CD4-positive, alpha-beta T cell treated with Interleukin-10 for 1 hour (primary cell): ENCODE measurements around the gene CNGA3.
"Not testable (repeated sequence)": the region's sequence is repeated elsewhere in the genome, so short reads cannot be mapped to it uniquely, and the experiment has no call there.

Experiments
- DNase-seq: peaks from one replicate; pipeline ENCODE4 v3.0.0-alpha.2; 2020

CNGA3 gene

DNA sequence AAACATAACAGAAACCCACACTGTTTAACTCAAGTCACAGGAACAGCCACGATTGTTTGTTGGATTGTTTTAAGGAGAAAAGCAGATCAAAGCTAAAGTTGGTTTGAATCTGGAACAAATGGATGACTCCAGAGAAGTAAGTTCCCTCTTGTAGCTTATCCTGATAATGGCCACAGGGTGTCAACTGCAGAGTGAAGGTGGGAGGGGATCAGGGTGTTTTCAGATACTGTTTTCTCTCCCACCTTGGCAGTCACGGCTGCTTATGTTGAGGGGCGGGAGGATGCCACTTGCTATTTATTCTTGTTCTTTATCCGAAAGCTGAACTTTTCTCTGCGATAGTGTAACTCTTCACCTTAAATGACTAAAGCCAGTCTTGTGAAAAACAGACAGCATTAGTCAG lies 61.9 kb downstream of the CNGA3 start:
- DNase-seq, result no peak

DNA sequence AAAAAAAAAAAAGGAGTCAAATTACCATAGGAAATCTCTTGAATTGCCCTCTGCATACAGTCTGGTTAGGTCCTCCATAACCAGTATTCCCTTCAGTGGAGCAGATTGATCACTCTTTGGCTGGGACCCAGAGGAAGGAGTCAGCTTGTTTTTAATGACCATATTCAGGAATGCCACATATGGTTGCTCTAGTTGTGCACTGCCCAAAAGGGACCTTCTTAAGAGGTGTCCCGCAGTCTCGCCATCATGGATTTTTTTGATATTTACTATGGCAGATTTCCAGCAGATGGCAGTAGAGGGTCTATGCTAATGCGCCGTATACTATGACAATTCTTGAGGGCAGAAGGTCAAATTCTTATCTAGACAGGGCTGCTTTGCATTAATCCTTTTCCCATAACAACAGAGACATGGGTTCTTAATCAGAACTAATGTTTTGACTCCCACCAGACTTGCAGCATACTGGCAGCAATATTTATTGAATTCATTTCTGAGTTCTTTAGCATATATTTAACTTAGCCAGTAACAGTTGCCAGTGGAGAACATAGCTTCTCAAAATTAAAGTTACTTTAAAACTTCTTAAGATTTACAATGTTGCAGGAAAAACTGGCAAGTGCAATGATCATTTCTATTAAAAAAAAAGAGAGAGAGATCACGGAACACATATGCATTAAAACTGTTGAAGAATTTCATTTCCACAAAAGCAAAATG lies 66.6 kb downstream of the CNGA3 start:
- peak; percentile 84 for DNase-seq

DNA sequence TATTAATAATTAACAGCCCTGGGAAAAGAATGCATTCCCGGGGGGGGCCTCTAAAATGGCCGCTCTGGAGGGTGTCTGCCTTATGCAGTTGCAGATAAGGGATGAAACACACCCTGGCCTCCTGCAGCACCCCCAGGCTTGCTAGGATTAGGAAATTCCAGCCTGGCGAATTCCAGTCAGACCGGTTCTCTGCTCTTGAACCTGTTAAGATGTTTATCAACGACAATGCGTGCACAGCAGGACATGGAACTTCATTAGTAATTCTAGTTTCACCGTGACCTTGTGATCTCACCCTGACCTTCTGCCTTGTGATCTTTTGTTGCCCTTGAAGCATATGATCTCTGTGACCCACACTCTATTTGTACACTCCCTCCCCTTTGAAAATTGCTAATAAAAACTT lies 68.0 kb downstream of the CNGA3 start:
- DNase-seq, result not testable (repeated sequence)

DNA sequence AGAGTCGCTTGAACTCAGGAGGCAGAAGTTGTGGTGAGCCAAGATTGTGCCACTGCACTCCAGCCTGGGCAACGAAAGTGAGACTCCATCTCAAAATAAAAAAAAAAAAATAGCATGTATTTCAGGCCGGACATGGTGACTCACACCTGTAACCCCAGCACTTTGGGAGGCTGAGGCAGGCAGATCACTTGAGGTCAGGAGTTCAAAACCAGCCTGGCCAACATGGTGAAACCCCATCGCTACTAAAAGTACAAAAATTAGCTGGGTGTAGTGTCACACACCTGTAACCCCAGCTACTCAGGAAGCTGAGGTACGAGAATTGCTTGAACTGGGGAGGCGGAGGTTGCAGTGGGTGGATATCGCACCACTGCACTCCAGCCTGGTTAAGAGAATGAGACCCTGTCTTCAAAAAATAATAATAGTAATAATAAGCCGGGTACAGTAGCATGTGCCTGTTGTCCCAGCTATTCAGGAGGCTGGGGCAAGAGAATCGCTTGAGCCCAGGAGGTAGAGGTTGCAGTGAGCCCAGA lies 69.5 kb downstream of the CNGA3 start:
- DNase-seq, result not testable (repeated sequence)

DNA sequence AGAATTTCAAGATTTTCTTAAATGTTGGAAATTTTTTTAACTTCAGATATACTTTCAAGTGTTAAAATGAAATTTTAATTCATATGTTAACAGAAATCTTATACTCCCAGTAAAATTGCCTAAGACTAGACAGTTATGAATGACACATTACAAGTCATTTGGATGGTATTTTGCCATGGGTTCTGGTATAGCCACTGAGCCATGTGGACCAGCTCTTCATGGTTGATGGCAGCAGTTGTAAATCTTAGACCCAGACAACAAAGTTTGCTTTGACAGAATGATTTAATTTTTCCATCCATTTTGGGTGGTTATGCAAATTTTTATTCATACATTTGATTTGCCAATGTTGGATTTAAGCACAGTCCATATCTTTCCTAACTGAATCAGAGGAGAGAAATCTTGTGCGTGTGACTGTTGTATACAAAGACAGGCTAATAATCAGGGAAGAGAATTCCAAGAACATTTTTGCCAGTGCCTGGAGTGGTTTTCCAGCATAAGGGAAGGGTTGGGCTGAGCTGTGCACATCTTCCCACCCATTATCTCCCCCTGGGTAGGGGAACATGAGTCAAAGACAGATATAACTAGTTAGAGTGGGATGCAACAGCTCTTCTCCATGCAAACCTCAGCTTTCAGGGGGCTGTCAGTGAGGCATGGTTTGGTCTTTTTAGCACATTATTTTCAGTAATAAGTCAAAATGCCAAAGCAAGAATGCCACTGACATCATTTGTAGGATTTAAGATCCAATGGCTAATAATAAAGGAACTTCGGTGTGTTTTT lies 70.3 kb downstream of the CNGA3 start:
- DNase-seq, result no peak

DNA sequence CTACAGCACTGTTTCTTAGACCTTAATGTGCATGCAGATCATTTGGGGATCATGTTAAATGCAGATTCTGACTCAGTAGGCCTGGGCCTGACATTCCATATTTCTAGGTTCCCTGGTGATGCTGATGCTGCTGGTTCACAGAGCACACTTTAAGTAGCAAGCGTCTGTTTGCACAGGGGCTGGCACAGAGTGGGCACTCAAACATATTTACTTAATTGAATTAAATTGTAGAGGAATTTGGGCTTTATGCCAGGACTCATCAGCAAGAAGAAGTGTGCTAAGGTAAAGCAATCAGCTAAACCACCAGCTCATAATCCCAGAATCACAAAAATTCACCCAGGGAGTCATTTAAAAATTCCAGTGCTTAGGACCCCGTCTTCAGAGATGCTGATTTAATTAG lies 73.3 kb downstream of the CNGA3 start:
- no peak for DNase-seq

DNA sequence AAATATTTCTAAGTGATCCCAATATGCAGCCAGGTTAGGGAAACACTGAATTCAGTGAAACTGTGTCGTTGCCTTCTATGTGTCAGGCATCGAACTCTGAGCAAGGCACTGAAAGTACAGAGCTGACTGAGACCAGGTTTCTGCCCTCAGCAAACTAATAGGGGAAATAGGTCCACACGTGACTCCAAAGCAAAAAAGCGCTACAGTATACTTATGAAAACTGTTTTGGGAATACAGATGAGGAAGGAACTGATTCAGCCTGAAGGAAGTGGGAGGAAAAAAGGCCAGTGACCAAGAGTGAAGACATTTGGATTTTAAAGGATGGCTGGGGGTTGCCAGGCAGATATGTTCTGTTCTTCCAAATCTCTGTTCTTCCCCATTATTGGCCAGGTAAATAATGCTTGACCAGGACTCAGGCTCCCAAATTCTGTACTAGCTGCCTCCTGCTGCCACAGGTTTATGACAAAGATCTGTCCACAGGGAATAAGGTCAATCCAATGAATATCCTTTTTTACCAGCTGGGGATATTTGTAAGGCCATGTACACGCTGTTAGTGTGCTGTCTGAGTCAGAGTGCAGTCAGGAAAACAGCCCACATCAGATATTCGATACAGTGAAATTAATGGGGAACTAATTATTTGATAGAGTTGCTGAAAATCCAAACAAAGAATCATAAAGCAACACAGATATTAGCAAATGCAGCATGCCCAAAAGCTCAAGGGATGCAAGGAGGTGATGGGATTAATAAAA lies 73.9 kb downstream of the CNGA3 start:
- DNase-seq, result no peak

DNA sequence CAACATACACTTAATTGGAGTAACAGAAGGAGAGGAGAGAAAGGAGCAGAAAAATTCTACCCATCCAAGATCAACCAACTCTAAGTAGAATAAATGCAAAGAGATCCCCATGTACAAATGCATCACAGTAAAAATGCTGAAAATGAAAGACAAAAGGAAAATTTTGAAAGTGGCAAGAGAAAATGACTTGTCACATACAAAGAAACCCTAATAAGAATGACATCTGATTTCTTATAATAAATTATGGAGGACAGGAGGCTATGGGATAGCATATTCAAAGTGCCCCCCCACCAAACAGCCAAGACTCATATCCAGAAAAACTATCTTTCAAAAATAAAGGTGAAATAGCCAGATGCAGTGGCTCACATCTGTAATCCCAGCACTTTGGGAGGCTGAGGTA lies 76.2 kb downstream of the CNGA3 start:
- no peak for DNase-seq

DNA sequence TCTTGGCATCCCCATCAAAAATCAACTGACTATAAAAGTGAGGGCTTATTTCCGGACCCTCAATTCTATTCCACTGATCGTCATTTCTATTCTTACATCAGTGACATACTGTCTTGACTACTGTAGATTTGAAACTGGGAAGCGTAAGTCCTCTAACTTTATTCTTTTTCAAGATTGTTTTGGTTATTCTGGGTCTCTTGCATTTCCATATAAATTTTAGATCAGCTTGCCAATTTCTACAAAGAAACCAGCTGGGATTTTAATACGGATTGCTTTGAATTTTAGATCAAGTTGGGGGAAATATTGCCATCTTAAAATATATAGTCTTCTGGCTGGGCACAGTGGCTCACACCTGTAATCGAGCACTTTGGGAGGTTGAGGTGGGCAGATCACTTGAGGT lies 80.5 kb downstream of the CNGA3 start:
- no peak for DNase-seq

DNA sequence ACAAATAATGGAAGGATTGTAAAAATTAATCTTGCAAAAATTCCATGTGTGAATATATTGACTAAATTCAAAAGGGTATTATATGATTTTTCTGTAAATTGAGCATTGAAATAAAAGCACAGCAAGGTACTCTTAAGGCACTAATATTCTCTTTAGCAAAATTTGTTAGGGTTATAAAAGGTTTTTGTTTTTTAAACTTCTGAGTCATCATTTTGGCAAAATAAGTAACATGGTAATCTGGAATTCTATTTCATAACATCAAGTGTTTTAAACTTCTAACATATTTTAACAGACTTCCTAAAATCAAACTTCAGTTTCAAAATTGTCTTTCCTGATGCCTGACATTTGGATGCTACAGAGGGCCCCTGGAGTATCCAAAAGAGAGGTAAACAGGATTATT lies 85.9 kb downstream of the CNGA3 start:
- no peak for DNase-seq

DNA sequence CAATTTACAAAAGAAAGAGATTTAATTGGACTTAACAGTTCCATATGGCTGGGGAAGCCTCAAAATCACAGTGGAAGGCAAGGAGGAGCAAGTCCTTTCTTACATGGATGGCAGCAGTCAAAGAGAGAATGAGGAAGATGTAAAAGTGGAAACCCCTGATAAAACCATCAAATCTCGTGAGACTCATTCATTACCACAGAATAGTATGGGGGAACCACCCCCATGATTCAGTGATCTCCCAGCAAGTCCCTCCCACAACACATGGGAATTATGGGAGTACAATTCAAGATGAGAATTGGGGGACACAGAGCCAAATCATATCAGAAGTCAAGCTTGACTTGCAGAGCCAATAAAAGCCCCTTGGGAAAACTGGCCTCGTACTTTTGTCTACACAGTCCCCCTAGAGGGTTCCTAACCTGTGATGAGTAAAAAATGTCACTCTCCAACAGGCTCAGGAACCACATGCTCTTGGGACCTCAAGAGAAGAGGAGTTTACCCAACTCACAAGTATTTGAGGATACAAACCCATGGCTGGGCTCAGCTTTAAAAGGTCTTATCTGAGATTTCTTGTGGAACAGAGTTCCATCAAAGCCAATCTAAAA lies 87.2 kb downstream of the CNGA3 start:
- DNase-seq, result no peak

DNA sequence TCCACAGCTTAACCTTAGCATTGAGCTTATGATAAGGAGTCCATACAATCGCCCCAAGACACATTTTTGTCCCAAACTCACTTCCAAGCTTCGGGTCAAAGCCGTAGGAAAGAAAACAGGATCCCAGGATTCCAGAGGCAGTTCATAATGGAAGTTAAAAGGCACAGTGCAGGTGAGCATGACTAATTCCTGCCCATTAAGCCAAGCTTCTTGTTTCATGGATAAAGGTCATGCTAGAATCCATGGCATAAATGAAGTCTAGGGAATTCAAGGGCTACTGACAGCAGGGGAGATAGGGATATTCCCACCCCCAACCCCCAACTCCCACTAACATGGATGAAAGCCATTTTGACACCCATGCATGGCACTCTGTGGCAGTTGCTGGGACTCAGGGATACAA lies 88.2 kb downstream of the CNGA3 start:
- no peak for DNase-seq

DNA sequence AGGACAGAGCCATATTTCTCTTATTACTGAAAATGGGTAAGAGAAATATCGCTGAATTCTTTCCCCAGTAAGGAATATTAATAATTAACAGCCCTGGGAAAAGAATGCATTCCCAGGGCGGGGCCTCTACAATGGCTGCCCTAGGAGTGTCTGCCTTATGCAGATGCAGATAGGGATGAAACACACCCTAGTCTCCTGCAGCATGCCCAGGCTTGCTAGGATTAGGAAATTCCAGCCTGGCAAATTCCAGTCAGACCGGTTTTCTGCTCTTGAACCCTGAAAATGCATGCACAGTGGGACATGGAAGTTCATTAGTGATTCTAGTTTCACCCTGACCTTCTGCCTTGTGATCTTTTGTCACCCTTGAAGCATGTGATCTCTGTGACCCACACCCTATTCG lies 89.4 kb downstream of the CNGA3 start:
- not testable (repeated sequence) for DNase-seq

DNA sequence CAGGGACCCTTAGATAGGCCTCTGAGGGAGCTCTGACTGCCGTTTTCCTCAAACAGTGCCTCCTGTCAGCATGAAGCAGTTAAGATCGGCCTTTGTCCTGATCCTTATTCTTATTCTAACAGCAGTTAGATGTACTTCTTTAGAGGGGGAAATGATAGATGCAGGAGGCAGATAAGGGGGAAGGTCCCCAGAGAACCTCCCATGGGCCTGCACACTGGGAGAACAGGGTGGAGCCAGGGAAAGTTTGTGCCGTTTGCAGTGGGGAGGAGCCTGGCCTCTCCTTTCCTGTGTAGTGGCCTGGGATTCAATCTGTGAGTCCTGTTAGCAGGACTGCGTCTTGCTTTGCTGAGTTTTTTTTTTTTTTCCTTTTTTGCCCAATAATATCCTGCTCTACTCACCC lies 90.5 kb downstream of the CNGA3 start:
- no peak for DNase-seq

DNA sequence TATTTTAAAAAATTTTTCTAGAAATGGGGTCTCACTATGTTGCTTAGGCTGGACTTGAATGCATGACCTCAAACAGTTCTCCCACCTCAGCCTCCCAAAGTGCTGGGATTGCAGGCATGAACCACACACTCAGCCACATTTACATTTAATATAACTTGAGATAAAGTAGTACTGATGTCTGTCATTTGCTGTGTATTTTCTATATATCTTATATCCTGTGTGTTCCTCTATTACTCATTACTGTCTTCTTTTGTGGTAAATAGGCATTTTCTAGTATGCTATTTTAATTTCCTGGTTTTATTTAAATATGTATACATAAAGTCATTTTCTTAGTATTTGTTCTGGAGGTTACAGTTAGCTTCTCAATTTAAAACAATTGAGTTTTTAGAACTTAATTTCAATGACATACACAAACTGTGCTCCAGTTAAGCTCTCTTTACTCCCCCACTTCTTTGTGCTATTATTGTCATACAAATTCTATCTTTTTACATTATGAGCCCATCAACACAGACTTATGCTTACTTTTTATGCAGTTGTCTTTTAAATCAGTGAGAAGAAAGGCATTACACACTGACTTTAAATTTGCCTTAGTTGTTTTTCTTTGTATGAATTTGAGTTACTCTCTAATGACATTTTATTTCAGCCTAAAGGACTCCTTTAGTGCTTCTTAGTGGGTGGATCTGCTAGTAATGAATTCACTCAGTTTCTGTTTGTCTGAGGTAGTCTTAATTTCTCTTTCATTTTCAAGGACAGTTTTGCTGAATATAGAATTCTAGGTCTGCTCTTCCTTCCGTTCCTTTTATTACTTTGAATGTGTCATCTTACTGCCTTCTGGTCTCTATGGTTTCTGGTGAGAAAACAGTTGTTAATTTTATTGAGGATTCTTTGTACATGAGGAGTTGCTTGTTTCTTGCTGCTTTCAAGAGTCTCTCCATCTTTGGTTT lies 92.2 kb downstream of the CNGA3 start:
- peak; percentile 57 for DNase-seq

DNA sequence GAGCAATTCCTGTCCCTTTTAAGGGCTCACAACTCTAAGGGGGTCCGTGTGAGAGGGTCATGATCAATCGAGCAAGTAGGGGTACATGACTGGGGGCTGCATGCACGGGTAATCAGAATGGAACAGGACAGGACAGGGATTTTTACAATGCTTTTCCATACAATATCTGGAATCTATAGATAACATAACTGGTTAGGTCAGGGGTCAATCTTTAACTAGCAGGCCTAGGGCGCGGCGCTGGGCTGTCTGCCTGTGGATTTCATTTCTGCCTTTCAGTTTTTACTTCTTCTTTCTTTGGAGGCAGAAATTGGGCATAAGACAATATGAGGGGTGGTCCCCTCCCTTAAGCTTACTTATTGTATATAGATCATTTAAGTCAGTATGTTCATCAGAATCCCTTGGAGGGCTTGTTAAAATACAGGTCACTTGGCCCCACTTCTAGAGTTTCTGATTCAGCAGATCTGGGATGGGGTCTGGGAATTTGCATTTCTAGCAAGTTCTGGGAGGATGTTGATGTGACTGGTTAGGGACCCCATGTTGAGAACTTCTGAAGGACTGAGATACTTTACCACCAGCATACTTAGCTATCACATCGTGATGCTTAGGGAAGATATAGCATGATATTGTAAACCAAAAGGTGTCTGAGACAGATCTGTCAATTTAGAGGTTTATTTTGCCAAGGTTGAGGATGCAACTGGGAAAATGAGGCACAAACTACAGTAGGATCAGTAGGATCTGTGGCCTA lies 95.6 kb downstream of the CNGA3 start:
- no peak for DNase-seq

DNA sequence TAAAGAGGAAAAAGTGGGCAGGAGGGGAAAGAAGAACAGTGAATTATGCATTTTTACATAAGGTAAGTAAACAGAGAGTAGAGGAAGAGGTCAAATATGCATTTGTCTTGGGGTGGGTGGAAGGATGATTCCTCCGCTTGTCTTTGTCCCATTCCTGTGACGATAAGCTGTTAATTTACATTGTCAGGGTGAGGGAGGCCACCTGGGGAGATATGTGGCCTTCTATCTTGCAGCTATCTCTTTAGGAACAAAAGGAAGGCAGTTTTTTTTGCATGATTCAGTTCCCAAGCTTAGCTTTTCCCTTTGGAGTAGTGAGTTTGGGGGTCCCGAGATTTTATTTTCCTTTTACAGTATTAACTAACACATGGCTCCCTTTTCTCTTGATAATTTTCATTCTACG lies 96.2 kb downstream of the CNGA3 start:
- DNase-seq, result no peak

DNA sequence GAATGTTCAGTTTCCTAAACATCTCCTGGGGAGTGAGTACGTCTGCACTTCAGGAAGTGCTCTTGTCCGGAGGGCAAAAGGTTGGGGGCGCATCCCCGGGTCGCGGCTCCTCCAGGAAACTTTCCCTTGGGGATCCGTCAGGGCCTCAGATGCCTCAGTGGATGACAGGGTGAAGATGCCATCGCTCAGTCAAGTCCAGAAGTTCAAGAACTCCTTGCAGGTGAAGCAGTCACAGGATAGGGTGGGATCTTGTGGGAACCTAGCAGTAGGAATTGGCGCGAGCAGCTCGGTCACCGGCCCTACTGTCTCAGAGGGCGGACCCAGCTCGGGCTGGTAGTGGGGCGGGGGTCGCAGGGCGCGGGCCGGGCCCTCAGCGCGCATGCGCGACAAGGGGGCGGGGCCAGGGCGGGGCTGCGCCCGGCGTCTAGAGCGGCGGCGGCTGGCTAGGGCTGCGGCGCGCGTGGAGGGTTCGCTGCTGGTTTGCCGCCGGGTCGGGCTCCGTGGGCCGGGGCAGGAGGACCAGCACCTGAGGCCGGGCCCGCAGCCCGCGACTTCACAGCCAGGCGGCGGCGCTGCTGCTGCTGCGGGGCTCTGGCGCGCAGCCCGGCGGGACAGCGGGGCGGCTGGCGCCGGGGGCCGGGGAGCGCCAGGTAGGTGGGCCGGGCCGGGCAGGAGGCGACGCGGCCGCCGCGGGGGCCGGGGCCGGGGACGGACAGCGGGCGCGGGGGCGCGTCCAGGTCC lies 98.3 kb downstream of the CNGA3 start, which contains the start of gene INPP4A:
INPP4A (plus strand) TSS at position 423 of the 741 bp plus-strand sequence. CDS start 75,191 bp downstream, outside the sequence.
- peak; percentile 84 for DNase-seq

DNA sequence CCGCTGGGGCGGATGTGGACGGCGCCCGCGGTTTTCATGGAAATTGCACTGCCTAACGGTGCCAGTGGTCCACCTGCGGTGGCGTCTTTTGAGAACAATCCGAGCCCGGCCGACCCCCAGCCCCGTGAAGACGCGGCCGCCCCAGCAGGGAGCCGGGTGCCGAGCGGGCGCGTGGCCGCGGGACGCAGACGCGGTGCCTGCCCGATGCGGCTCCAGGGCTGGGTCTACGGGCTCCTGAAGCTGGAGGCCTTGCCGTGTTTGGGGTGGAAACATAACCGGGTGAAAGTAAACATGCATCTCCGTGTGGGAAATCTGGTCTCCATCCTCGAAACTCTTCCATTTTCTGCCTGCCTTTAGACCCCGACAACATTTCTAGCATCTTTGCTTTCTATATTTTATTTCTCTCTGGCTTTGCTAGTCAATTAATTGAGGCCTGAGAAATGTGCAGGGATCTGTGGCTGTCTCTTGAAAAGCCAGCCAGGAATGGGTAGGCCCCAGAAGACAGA lies 99.0 kb downstream of the CNGA3 start:
- DNase-seq, result no peak
